GM10266 (cell line): ENCODE measurements around the gene LRRTM1.

Experiments
- DNase-seq: peaks from one replicate; pipeline ENCODE4 v3.0.0; 2012; ENCODE audit errors: extremely low spot score
- TF ChIP-seq, protein P1 (sequence below): IDR thresholded peaks from 2 replicates; pipeline ENCODE4 v1.5.1; 2012; ENCODE audit warnings: mild to moderate bottlenecking, low read depth; ENCODE audit not compliant: control insufficient read depth, insufficient read depth; ENCODE audit errors: missing control alignments

Gene LRRTM1

DNA sequence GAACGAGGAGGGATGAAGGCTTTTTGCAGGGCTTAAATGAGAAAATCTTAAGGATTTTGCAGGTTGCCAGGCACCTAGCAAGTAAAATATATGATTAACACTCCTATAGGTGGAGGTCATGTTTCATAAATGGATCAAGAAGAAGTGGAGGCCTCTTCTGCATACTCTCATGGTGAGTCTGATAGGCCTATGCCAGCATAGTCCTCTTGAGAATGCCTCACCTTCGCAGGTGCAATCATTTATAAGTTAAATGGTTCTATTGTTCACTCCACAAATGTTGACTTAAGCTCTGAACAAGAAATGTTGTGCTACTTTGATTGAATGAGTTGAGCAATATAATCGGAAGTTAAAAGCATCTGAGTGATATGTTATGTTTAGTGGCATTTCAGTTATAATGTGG is 12.1 kb downstream of the LRRTM1 start:
- TF ChIP-seq, protein P1, sequence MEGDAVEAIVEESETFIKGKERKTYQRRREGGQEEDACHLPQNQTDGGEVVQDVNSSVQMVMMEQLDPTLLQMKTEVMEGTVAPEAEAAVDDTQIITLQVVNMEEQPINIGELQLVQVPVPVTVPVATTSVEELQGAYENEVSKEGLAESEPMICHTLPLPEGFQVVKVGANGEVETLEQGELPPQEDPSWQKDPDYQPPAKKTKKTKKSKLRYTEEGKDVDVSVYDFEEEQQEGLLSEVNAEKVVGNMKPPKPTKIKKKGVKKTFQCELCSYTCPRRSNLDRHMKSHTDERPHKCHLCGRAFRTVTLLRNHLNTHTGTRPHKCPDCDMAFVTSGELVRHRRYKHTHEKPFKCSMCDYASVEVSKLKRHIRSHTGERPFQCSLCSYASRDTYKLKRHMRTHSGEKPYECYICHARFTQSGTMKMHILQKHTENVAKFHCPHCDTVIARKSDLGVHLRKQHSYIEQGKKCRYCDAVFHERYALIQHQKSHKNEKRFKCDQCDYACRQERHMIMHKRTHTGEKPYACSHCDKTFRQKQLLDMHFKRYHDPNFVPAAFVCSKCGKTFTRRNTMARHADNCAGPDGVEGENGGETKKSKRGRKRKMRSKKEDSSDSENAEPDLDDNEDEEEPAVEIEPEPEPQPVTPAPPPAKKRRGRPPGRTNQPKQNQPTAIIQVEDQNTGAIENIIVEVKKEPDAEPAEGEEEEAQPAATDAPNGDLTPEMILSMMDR = no peak
- DNase-seq = no peak

DNA sequence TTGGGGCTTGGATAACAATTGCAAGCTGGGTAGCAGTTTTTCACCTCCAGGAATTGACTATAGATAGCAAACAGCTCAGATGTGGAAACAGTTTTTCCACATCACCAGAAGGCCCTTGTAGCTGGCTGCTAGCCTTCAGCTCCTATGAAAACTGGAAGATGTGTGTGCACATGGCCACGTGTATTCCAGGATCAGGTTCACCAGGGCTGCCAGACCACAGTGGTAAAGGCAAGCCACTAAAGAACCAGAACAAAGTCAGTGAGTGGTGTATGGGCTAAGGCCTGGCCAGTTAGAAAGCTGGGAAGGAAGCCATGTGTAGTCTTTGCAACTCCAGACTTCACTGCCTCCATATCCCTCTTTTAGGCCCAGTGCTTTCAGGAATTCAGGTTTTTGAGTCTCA is 12.9 kb downstream of the LRRTM1 start:
- TF ChIP-seq, protein P1 = no peak
- no peak for DNase-seq

DNA sequence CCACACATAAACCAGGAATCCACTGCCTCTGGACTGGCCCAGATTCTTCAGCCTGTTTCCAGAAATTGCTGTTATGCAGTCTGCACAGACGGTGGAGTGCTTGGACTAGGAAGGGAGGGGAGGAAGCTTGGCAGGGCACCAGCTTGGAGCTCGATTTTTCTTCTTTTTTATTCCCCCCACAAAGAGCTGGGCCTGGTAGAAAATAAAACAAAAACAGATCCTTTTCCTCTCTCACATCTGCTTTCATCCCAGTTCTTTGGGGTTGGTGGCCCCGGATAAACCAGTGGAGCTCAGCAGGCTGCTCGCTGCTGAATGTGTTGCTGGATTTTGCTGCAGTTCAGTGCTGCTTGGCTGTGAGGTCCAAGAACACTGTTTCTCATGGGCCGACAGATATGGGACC is 16.0 kb downstream of the LRRTM1 start:
- DNase-seq = no peak
- TF ChIP-seq, protein P1 = peak; percentile 13

DNA sequence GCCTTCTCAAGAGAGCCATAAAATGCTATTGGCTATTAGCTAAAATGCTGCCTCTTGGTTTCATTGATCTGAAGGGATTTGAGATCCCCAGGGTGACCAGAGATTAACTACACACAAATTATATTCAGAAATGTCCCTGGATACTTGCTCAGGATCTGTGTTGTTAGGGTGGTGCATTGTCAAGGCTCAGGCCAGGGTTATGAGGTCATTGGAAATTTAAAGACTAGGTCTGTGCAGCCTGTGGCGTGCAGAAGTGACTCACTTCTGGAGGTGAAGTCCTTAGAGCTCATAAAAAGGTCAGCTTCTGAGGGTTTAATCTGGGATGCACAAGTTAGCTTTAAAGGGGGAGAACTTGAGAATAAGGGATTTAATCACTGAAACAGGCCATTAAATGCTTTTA is 23.5 kb downstream of the LRRTM1 start:
- TF ChIP-seq, protein P1 = no peak
- DNase-seq = no peak

DNA sequence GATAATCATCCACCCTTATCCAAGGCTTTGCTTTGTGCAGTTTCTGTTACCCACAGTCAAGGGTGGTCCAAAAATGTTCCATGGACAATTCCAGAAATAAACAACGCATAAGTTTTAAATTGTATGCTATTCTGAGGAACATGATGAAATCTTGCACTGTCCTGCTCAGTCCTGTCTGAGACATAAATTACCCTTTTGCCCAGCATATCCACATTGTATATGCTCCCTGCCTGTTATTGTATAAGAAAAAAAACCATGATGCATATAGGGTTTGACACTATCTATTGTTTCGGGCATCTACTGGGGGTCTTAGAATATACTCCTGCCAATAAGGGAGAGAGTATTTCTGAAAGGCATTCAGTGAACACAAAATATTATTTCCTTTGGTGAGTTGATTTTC is 24.0 kb downstream of the LRRTM1 start:
- DNase-seq = no peak
- TF ChIP-seq, protein P1 = no peak

DNA sequence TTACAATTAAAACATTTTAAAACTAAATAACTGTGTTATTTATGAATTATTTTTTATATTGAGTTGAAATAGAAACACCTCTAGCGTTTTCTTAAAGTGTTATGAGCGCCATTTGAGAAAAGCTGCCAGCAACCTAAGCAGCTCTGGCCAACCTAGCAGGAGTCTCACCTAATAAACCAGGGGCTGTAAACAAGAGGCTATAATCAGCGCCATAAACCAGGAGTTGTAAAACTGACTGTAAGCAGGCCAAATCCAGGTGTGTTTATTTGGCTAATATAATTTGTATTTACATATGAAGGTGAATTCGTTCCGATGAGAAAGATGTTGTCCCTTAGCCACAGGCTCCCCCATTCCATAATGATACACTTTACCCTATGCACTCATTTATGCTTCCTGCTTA is 34.7 kb downstream of the LRRTM1 start:
- no peak for DNase-seq
- TF ChIP-seq, protein P1 = no peak

DNA sequence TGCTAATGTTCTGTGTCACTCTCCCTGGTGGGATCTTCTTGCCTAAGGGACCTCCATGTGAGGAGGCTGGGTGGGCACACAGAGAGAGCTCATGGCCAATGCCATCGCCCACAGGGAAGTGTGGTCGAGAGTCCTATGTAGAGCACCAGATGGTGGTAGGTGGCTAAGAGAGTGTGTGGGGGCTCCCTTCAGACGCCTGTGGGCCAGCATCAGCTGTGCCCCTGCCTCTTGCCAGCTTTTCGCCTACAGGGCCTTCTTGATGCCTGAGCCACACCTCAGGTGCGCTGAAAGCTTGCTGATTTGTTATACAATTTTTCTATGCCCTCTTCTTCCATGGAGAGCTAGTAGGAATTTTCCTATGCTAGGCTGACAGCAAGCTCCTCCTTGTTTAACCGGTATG is 38.3 kb downstream of the LRRTM1 start:
- TF ChIP-seq, protein P1 = no peak
- DNase-seq = no peak
